ENCODE data around the gene DDX43.
"Not testable (repeated sequence)": the region's sequence is repeated elsewhere in the genome, so short reads cannot be mapped to it uniquely, and the experiment has no call there.

DDX43 gene

DNA sequence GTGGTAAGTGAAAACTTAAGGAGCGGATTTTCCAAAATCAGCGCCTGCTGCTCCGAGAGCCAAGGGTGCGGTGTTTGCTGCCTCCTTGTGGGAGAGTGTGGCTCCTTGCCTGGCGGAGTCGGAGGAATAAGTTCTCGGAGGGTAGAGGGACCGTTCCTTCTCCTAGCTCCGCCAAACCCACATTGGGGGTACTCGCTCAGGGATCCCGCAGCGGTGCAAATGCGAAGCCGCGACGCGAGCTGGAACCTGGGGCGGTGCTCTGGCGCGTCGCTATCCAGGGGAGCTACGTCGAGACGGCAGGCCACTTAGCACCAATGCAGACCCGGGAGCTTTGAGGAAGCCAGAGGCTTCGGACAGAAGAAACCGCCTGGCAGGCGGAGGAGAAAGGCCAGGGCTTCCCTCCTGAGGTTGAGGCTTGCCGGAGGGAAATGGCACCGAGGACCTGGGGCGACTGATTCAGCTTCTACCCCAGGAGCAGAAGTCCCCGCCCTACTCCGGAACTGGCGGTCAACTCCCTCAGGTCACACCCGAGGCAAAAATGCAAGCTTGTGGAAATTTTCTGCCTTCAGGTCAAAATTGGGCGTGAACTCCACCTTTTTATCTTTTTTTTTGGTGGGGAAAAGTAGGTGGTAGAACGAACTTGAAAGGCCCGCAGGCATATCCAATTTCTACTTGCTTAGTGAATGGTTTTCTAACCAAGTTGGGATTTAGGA is 5.7 kb upstream of the DDX43 start:
- DNase-seq (ENCODE audit: low read depth) = peak; percentile 34

DNA sequence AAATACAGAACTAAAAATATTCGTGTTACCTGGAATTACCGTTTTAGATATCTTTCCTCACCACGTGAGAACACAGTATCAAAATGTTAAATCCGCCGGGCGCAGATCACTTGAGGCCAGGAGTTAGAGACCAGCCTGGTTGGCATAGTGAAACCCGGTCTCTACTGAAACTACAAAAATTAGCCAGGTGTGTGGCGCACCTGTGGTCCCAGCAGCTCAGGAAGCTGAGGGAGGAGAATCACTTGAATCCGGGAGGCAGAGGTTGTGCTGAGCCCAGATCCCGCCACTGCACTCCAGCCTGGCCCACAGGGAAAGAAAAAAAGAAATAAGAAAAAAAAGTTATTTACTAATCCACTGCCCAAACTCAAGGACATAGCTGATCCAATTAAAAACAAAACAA is 4.8 kb upstream of the DDX43 start:
- DNase-seq (ENCODE audit: low read depth) = no peak

DNA sequence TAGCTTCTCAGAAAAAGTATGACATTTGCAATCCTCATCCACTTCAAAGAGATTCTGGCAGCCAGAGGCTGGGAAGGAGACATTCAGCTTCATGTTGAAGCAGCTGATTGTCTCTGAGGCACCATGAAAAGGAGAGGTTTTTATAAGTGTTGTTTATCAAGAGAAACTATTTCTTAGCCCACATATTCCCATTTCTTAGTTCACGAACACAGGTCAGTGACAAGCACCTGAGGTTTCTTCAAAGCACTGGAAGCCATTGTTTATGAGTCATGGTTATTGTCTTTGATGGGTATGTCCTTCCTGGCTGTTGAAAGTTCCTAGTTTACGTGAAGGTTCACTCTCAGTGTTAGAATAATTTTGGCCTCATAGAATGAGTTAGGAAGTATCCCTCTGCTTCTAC is 3.0 kb upstream of the DDX43 start:
- no peak for DNase-seq (ENCODE audit: low read depth)

DNA sequence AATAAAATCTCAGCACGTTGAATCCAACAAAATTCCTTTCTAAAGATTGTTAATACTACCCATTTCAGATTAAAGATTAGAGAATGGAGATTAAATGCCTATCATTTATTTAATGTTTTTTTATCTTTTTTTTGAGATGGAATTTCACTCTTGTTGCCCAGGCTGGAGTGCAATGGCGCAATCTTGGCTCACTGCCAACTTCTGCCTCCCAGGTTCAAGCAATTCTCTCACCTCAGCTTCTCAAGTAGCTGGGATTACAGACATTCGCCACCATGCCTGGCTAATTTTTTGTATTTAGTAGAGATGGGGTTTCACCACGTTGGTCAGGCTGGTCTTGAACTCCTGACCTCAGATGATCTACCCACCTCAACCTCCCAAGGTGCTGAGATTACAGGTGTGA is 2.4 kb upstream of the DDX43 start:
- DNase-seq (ENCODE audit: low read depth) = not testable (repeated sequence)

DNA sequence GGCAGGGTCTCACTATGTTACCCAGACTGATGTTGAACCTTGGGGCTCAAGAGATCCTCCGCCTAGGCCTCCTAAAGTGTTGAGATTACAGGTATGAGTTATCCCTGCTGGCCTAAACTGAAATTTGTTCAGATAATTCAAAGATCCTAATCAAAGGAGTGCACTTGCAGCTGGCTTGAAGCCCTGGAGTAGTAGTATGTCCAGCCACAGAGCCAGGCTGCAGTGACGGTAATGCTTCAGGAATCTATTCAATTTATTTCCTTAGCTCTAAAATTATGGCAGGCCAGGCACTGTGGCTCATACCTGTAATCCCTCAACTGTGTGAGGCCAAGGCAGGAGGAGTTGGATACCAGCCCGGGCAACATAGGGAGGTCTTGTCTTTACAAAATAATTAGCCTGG is 1.4 kb upstream of the DDX43 start:
- no peak for DNase-seq (ENCODE audit: low read depth)

DNA sequence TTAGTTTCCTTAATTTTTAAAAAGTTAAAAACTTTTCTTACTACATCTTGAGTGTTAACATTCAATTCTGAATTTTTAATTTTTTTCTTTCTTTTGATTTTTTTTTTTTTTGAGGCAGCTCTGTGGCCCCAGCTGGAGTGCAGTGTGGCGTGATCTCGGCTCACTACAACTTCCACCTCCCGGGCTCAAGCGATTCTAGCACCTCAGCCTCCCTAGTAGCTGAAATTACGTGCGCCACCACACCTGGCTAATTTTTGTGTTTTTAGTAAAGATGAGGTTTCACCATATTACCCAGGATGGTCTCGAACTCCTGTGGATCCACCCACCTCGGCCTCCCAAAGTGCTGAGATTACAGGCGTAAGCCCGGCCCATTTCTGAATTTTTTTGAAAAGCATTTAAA is 1.2 kb downstream of the DDX43 start:
- no peak for DNase-seq (ENCODE audit: low read depth)

DNA sequence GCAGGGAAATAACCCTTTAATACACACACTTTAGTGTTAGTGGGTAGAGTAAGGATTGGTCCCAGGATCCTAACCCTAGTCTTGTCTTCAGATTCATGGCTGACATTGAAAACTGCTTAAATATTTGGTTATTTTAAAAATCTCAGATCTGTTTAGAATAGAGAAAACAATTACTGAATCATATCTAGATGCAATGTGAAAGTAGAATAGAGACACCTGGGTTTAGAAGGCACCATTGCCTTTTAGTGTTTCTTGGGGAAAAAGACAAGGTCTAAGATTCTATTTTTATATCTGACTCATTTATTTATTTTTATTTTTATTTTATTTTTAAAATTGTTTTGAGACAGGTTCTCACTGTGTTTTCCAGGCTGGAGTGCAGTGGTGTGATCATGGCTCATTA is 6.0 kb downstream of the DDX43 start:
- DNase-seq (ENCODE audit: low read depth) = no peak

DNA sequence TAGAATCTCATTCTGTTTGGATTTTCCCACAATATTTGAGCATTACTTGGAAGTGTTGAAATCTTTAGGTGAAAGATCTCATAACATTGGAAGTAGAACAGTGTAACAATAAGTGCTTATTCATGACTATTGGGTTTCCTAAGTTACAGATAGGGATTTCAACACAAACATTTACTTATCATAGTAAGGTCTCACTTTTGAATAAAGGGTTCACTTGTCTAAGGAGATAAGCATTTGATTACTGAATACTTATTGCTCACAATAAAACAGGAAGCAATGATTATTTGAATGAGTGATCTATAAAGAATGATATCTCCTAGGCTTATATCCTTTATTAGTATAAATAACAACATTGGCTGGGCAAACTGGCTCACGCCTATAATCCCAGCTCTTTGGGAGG is 14.8 kb downstream of the DDX43 start:
- no peak for DNase-seq (ENCODE audit: low read depth)

DNA sequence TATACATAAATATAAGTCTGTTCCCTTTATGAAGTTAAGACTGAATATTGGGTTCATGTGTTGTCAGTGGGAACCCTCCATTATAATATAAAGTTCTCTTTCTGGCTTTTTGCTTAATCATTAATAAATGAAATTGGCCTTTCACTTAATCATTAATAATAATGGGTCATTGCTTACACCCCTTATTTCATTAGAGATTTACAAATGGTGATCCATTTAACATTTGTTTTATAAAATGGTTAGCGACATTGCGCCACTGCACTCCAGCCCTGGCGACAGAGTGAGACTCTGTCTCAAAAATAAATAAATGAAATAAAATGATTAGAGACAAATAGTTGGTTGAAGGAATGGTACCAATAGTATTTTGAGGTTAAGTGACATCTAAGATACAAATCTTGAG is 18.5 kb downstream of the DDX43 start:
- DNase-seq (ENCODE audit: low read depth) = no peak

DNA sequence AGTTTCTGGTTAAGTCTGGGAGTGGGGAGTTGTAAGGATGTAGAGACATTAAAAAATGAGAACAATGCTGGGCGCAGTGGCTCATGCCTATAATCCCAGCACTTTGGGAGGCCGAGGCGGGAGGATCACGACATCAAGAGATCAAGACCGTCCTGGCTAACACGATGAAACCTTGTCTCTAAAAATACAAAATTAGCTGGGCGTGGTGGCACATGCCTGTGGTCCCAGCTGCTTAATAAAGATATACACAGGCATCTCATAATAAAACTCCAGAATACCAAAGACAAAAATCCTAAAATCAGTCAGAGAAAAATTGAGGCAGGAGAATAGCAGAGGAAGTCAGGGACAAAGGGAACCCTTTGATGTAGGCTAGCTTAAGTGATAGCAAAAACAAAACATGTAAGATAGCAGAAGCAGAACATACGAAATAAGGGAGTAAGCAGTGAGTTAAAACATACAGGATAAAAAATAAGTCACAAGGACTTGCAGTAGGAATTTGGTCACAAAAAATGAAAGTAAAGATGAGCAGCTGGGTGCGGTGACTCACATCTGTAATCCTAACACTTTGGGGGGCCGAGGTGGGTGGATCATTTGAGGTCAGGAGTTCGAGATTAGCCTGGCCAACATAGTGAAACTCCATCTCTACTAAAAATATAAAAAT is 23.6 kb downstream of the DDX43 start:
- no peak for DNase-seq (ENCODE audit: low read depth)

DNA sequence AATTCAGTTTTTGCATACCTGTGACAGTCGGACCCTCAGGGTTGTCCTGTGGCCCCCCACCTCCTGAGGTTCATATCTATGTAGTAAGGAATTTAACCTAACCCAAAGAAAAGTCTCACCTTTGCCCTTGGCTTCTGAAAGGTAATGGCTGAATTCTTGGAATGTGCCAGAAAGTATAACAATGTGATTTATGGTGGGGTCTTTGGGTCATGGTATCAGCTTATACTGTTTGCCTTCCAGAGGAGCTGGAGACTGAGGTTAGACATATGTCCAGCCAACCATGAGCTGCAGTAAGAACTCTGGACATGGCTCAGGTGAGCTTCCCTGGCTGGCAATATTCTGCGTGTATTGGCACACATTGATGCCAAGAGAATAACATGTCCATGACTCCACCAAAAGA is 26.9 kb downstream of the DDX43 start:
- no peak for DNase-seq (ENCODE audit: low read depth)

DNA sequence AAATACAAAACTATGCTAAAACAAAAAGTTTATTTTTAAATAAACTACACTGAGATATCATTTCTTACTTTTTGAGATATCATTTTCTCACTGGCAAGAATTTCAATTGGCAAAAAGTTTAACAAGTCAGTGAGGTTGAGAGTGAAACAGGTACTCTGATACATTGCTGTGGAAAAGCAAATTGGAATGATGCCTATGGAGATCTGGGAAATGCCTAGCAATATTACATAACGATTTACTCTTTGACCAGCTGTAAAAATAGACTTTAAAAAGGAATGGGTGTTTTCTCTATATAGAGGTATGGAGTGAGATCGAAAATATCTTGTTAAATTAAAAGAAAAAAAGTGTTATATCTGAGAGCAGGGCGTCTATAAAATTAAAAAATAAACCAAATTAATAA is 40.6 kb downstream of the DDX43 start:
- DNase-seq (ENCODE audit: low read depth) = no peak

DNA sequence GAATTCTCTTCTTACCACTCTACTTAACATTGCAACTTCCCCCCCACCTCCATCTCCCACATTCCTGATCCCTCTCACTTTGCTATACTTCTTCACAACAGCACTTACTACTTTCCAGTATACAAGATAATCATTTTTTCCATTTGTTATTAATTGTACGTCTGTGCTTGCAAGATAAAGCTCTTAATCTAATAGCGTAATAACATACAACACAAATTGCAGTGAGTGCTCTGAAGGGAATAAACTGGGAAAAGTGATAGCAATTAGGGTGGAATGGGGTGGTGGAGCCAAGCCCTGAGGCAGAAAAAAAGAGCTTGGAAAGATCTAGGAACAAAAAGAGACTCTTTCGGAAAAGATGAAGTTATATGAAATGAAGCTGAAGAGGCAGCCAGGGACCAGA is 48.9 kb downstream of the DDX43 start:
- DNase-seq (ENCODE audit: low read depth) = no peak

DNA sequence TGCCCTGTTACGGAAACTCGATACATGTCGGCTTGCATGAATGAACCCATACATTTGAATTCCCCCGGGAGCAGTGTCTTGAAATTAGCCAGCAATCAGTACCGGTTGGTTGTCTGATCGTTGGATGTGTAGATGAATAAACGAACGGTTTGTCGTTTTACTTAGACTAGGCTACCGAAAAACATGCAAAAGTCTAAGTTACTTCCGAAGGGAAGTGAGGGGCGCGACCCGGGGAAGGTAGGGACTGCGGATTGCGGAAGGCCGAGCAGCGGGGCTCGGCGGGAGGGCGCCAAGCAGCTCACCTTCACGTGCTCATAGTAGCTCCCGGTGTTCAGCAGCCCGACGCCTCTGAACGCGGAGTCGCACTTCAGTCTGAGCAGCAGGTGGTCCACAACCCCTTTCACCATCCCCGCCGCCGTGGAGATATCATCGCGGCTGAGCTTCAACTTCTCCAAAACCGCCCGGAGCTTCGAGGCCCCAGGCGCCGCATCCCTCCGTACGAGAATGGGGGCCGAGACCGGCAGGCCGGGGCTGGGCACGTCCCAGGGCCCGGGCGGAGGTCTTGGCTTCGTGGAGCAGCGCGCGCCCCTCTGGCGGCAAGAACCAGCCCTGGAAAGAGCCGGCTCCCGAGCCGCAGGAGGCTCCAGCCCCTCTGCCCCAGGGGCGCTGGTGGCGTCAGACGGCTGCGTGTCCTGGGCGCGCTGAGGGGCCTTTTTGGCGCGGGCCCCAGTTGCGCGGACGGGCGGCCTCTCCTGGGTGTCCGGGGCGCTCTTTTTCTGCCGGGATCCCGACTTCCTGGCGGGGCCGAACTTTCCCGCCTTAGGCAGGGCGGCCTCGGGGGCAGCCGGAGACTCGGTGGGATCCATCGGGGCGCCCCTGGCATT is 56.8 kb downstream of the DDX43 start:
- DNase-seq (ENCODE audit: low read depth) = peak; percentile 26

DNA sequence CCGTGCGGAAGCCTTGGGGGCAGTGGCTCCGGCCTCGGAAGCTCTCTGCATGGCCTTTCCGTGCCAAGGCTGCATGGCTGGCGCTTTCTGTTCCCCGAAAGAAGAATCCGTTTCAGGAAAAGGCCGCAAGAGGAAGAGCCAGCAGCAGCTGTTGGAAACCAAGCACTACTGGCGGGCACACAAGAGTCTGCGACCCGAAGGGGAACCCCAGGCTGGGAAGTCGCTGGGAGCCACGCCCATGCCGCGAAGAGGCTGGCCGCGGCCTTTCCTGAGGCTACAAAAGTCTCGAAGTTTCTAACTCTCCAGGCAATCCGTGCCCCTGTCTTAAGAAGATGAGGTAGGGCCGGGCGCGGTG is 57.5 kb downstream of the DDX43 start, which contains the start of gene CGAS:
Gene CGAS, minus strand, starts transcription at position 191 of the 355 bp plus-strand sequence. Its CDS starts 116 bp downstream, at position 75.
- DNase-seq (ENCODE audit: low read depth) = peak; percentile 68

DNA sequence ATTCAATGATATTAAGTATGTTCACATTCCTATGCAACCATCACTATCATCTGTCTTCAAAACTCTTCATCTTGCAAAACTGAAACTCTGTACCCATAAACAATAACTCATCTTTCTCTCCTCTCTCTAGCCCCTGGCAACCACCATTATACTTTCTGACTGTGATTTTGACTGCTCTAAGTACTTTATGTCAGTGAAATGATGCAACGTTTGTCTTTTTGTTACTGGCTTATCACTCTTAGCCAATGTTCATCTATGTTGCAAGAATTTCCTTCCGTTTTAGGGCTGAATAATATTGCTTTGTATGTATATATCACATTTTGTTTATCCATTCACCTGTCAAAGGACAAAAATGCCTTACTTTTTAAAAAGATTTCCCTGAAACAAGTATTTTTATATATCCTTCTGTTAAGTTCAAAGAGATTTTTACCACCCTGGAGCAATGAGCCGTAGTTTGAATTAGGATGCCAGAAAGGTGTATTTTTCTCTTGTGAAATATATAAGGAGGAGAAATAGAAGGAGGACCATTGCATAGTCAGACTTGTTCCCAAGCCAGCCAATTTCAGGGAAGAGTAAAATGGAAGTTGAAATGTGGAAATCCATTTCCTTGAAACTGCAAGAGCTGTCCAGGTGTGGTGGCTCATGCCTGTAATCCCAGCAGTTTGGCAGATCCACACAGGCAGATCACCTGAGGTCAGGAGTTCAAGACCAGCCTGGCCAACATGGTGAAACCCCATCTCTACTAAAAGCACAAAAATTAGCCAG is 61.4 kb downstream of the DDX43 start:
- DNase-seq (ENCODE audit: low read depth) = no peak

DNA sequence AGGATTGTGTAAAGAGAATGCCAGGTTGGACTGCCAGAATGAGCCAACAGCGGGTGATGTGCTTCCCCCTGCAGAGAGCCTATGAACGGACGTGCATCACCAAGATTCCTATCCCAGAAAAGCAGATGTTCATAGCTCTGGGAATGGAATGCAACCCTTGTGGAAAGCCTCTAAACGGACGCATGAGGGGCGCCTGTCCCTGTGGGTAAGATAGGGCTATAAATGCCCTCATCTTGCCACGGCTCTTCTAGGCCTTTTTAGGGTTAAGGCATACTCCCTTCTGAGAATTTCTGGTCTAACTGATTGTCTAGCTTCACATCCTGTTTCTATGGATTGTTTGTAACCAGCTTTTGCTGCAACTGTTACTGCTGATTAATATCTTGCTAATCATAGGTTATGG is 64.8 kb downstream of the DDX43 start:
- not testable (repeated sequence) for DNase-seq (ENCODE audit: low read depth)

DNA sequence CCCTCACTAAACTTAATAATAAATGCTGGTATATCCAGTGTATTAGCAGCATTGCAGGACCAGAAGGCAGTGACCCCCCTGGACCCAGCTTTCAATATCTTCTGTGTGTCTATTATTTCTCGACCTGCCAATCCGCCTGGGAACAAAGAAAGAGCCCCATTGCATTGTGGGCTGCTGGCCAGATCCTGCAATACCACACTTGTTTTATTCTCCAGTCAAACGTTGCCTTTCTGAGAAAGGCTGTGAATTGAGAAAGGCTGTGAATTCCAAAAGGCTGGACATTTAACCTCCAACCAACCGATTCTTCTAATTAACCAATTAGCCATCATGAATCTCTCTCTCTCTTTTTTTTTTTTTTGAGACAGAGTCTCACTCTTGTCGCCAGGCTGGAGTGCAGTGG is 65.4 kb downstream of the DDX43 start:
- no peak for DNase-seq (ENCODE audit: low read depth)

DNA sequence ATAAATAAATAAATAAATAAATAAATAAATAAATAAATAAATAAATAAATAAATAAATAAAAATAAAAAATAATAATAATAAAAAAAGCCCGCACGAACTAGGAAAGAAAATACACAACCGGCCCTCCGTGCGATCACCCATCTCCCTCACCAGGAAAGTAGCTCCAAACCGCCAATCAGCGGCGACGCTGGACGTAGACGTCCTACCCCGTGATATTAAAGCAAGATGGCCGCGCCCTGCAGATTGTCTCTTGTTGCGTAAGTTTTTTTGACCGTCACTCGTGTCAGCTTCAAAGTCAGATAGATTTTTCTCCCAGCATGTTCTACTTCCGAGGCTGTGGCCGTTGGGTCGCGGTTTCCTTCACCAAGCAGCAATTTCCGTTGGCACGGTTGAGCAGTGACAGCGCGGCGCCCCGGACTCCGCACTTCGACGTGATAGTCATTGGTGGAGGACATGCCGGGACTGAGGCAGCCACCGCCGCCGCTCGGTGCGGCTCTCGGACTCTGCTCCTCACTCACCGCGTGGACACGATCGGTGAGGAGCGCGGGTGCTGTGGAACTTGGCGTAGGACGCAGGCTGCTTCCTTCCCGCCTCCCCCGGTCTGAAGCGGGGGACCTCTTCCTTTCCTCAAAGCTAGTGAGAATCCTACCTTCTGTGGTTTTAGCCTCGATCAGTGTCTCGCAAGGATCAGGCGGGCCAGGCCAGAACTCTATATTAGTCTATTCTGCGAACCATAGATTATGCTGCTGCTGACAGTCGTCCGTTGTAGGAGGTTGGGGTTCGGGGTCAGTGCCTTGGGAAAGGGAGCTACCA is 67.1 kb downstream of the DDX43 start, which contains the start of gene MTO1:
Gene MTO1, plus strand, starts transcription at position 201 of the 814 bp plus-strand sequence. Its CDS starts 118 bp downstream, at position 319.
- DNase-seq (ENCODE audit: low read depth) = peak; percentile 80
